ENCODE data around the gene PCDHA1.

Gene PCDHA1

GRCh38 chr5:140923601-140924000 is 137.7 kb downstream of the PCDHA1 start:
- no peak for DNase-seq (ENCODE audit: low spot score)

GRCh38 chr5:140925806-140926442 is 140.0 kb downstream of the PCDHA1 start, which contains the start of gene PCDHAC1:
Gene PCDHAC1 (plus strand): TSS chr5:140926299. CDS start chr5:140926893, 594 bp downstream.
- no peak for DNase-seq (ENCODE audit: low spot score)

- DNase-seq (ENCODE audit: low spot score): no peak
These were observed 140.7 kb downstream of the PCDHA1 start for GRCh38 chr5:140926443-140927227.

- no peak for DNase-seq (ENCODE audit: low spot score)
These were observed 141.3 kb downstream of the PCDHA1 start for GRCh38 chr5:140927228-140927573.

GRCh38 chr5:140934964-140935606 is 149.1 kb downstream of the PCDHA1 start:
- DNase-seq (ENCODE audit: low spot score): no peak

- DNase-seq (ENCODE audit: low spot score): no peak
These were observed 160.6 kb downstream of the PCDHA1 start for GRCh38 chr5:140946578-140946977.

- no peak for DNase-seq (ENCODE audit: low spot score)
These were observed 165.7 kb downstream of the PCDHA1 start for GRCh38 chr5:140951636-140952035.

GRCh38 chr5:140953234-140953633 is 167.3 kb downstream of the PCDHA1 start:
- no peak for DNase-seq (ENCODE audit: low spot score)

- no peak for DNase-seq (ENCODE audit: low spot score)
These were observed 176.2 kb downstream of the PCDHA1 start for GRCh38 chr5:140962190-140962589.

GRCh38 chr5:140964356-140964755 is 178.4 kb downstream of the PCDHA1 start:
- DNase-seq (ENCODE audit: low spot score): no peak

GRCh38 chr5:140965905-140966292 is 180.0 kb downstream of the PCDHA1 start:
- DNase-seq (ENCODE audit: low spot score): peak; percentile 35

- peak; percentile 48 for DNase-seq (ENCODE audit: low spot score)
These were observed 180.6 kb downstream of the PCDHA1 start, which contains the start of gene PCDHAC2 for GRCh38 chr5:140966293-140967225. Gene PCDHAC2 (plus strand): TSS chr5:140966476. CDS start chr5:140966767, 291 bp downstream.

GRCh38 chr5:140967226-140967893 is 181.4 kb downstream of the PCDHA1 start:
- no peak for DNase-seq (ENCODE audit: low spot score)

- DNase-seq (ENCODE audit: low spot score): no peak
These were observed 183.9 kb downstream of the PCDHA1 start for GRCh38 chr5:140969880-140970279.

- DNase-seq (ENCODE audit: low spot score): no peak
These were observed 187.6 kb downstream of the PCDHA1 start for GRCh38 chr5:140973550-140973949.

GRCh38 chr5:140977003-140977402 is 191.1 kb downstream of the PCDHA1 start:
- DNase-seq (ENCODE audit: low spot score): peak; percentile 11

GRCh38 chr5:140978260-140978659 is 192.3 kb downstream of the PCDHA1 start:
- no peak for DNase-seq (ENCODE audit: low spot score)

- DNase-seq (ENCODE audit: low spot score): no peak
These were observed 193.0 kb downstream of the PCDHA1 start for GRCh38 chr5:140978983-140979382.

GRCh38 chr5:140982083-140982716 is 196.3 kb downstream of the PCDHA1 start:
- no peak for DNase-seq (ENCODE audit: low spot score)

- no peak for DNase-seq (ENCODE audit: low spot score)
These were observed 200.2 kb downstream of the PCDHA1 start for GRCh38 chr5:140986117-140986521.

- DNase-seq (ENCODE audit: low spot score): no peak
These were observed 202.2 kb downstream of the PCDHA1 start for GRCh38 chr5:140988100-140988499.

Measured in RKO (cell line).